Esophagus muscularis mucosa (tissue), 4 donors: ENCODE data around the gene ULK4. TPM values are rescaled to one million over a fixed set of nuclear protein-coding genes. Genes with fewer than 3 reads are reported as not detected.

Experiments used
- DNase-seq: peaks from one replicate; pipeline ENCODE4 v3.0.0-alpha.2; 2017; ENCODE audit errors: extremely low spot score
- H3K27ac ChIP-seq, 4 donors: fragments of 200-600 bp; sonication (generic); replicated peaks in 1 of 4; 1 replicate in 3 of 4; 2 replicates in 1 of 4; pipeline ENCODE4 v1.5.1; 2016 to 2019; ENCODE audit warnings: mild to moderate bottlenecking in 1 of 4
- H3K27me3 ChIP-seq, 4 donors: fragments of 200-600 bp; sonication (generic); one replicate each; pipeline versions ENCODE4 v1.5.1 to v1.6.0; 2016 to 2019
- H3K36me3 ChIP-seq, 4 donors: fragments of 200-600 bp; sonication (generic); one replicate each; pipeline ENCODE4 v1.5.1; 2016 to 2019
- H3K4me1 ChIP-seq, 4 donors: fragments of 200-600 bp; sonication (generic); one replicate each; pipeline ENCODE4 v1.5.1; 2016 to 2019
- H3K4me3 ChIP-seq, 4 donors: fragments of 200-600 bp; sonication (generic); 1 replicate in 2 of 4; 2 replicates in 2 of 4; pipeline ENCODE4 v1.5.1; 2016 to 2019; ENCODE audit warnings: mild to moderate bottlenecking in 4 of 4, moderate library complexity in 1 of 4
- H3K9me3 ChIP-seq, 4 donors: fragments of 200-600 bp; sonication (generic); 1 replicate in 3 of 4; 2 replicates in 1 of 4; pipeline ENCODE4 v1.5.1; 2016 to 2019
- CTCF ChIP-seq, 3 experiments: fragments of 200-600 bp in 2 of 3; fragments of 450-650 bp in 1 of 3; sonication (generic) in 2 of 3; IDR thresholded peaks; one replicate each; pipeline ENCODE4 v1.5.1; 2017 to 2019; ENCODE audit warnings: antibody characterized with exemption in 3 of 3, mild to moderate bottlenecking in 2 of 3, moderate library complexity in 1 of 3
- EP300 ChIP-seq: sonication (generic); formaldehyde crosslinking; IDR thresholded peaks from one replicate; pipeline ENCODE4 v1.6.1; 2017; ENCODE audit warnings: antibody characterized with exemption
- POLR2A ChIP-seq: fragments of 450-650 bp; IDR thresholded peaks from one replicate; pipeline ENCODE4 v1.6.1; 2017; ENCODE audit warnings: antibody characterized with exemption, moderate library complexity, mild to moderate bottlenecking, low read depth
- POLR2AphosphoS5 ChIP-seq, 2 donors: sonication (generic); formaldehyde crosslinking; IDR thresholded peaks; one replicate each; pipeline ENCODE4 v1.6.1; 2017; ENCODE audit warnings: antibody characterized with exemption in 2 of 2
- WGBS: methylation state at CpG from one replicate; pipeline ENCODE4 v1.1.5; 2018; 5-methylcytosine and 5-hydroxymethylcytosine counted together
- intact Hi-C: fragments of 100-400 bp; cut with DNase I; formaldehyde crosslinking; loops from one replicate; pipeline ENCODE4 v1.15.1; 2023
- total RNA-seq, 4 donors: library from RNA; depleted of rRNA; stranded (reverse); fragments of >200 nt; gene quantifications; one replicate each; pipeline versions ENCODE4 v1.1.0 to v1.2.1, GENCODE V29; 2016

Gene ULK4
- total RNA-seq, 4 donors from 2014 or later: 4.2 to 15.4 (median 11.0) TPM

GRCh38 chr3:41580274-41580959 lies 381.5 kb downstream of the ULK4 start:
- WGBS: 71% methylated on average over 6 of the region's 6 CpGs
- TF ChIP-seq CTCF (IDR thresholded peaks at IDR 0.05): no peak
- no peak for TF ChIP-seq EP300
- no peak for TF ChIP-seq POLR2A
- no peak for TF ChIP-seq POLR2AphosphoS5 (IDR thresholded peaks at IDR 0.05)
- Histone ChIP-seq H3K36me3 (no peaks in the 10 kb centered on the region), H3K4me1 (peaks cover 0 to 7% (median 3%) of the 10 kb centered on the region in 4 donors), H3K4me3 (no peak overlapping the region), H3K27me3 (no peaks in the 10 kb centered on the region), H3K27ac (no peak overlapping the region), H3K9me3 (no peaks in the 10 kb centered on the region)
- intact Hi-C loops: no loop called here
- no peak for DNase-seq

- no peaks in the 10 kb centered on the region for H3K27me3 ChIP-seq
- no peak overlapping the region for H3K27ac ChIP-seq
- no peaks in the 10 kb centered on the region for H3K9me3 ChIP-seq
- no peak overlapping the region for H3K4me3 ChIP-seq
- intact Hi-C loops: no loop called here
- WGBS: 94% methylated on average over 6 of the region's 6 CpGs
- H3K36me3 ChIP-seq: no peaks in the 10 kb centered on the region
- H3K4me1 ChIP-seq: peaks cover 0 to 10% (median 3%) of the 10 kb centered on the region in 4 donors
- TF ChIP-seq POLR2AphosphoS5 (IDR thresholded peaks at IDR 0.05): no peak
- TF ChIP-seq POLR2A: no peak
- no peak for TF ChIP-seq CTCF (IDR thresholded peaks at IDR 0.05)
- no peak for TF ChIP-seq EP300
- DNase-seq: no peak
Measured at GRCh38 chr3:41579861-41580260, 382.0 kb downstream of the ULK4 start.

DNA sequence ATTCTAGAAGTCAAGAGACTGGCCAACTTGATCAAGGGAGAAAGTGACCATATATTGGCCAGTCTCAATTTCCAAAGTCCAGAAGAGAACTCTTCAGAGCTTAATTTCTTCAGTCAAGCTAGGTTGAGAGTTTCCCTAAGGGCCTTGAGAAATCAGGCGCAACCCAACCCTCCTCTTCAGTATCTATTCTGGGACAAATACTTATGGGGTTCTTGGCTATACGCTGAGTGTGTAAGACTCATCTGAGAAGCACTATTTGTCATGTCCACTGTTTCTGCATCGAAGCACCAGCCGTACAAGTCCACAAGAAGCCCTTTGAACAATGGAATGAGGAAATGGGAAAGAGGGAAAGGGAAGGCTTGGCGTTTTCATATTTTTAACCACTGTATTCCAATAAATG lies 383.1 kb downstream of the ULK4 start:
- Histone ChIP-seq H3K4me1 (peaks cover 0 to 10% (median 3%) of the 10 kb centered on the region in 4 donors), H3K36me3 (no peaks in the 10 kb centered on the region), H3K9me3 (no peaks in the 10 kb centered on the region), H3K27me3 (no peaks in the 10 kb centered on the region), H3K27ac (no peak overlapping the region), H3K4me3 (no peak overlapping the region)
- 92% methylated on average over 5 of the region's 5 CpGs for WGBS
- DNase-seq: no peak
- TF ChIP-seq EP300 (no peak), CTCF (IDR thresholded peaks at IDR 0.05) (no peak), POLR2A (no peak), POLR2AphosphoS5 (IDR thresholded peaks at IDR 0.05) (no peak)
- intact Hi-C loops: no loop called here

- Histone ChIP-seq H3K4me3 (no peak overlapping the region), H3K27me3 (no peaks in the 10 kb centered on the region), H3K4me1 (peaks cover 0 to 10% (median 3%) of the 10 kb centered on the region in 4 donors), H3K36me3 (no peaks in the 10 kb centered on the region), H3K27ac (no peak overlapping the region), H3K9me3 (no peaks in the 10 kb centered on the region)
- intact Hi-C loops: no loop called here
- 51% methylated on average over 3 of the region's 3 CpGs for WGBS
- TF ChIP-seq CTCF (IDR thresholded peaks at IDR 0.05) (no peak), EP300 (no peak), POLR2AphosphoS5 (IDR thresholded peaks at IDR 0.05) (no peak), POLR2A (no peak)
- no peak for DNase-seq
Measured at GRCh38 chr3:41575724-41576123, 386.2 kb downstream of the ULK4 start.

- intact Hi-C loops: no loop called here
- Histone ChIP-seq H3K4me1 (peaks cover 0 to 10% (median 3%) of the 10 kb centered on the region in 4 donors), H3K27me3 (no peaks in the 10 kb centered on the region), H3K4me3 (no peak overlapping the region), H3K27ac (no peak overlapping the region), H3K9me3 (no peaks in the 10 kb centered on the region), H3K36me3 (no peaks in the 10 kb centered on the region)
- DNase-seq: no peak
- TF ChIP-seq POLR2AphosphoS5 (IDR thresholded peaks at IDR 0.05): no peak
- no peak for TF ChIP-seq EP300
- TF ChIP-seq POLR2A: no peak
- no peak for TF ChIP-seq CTCF (IDR thresholded peaks at IDR 0.05)
- 90% methylated on average over 2 of the region's 2 CpGs for WGBS
Measured at GRCh38 chr3:41574900-41575299, 387.0 kb downstream of the ULK4 start.
